GM18517 (cell line): ENCODE results near the gene FZD10.

Experiments used
- ATAC-seq: cut with Tn5 transposase; IDR thresholded peaks from one replicate; pipeline ENCODE4 v1.9.1; 2021; ENCODE audit warnings: mild to moderate bottlenecking, moderate library complexity; ENCODE audit not compliant: unreplicated experiment

Gene FZD10

DNA sequence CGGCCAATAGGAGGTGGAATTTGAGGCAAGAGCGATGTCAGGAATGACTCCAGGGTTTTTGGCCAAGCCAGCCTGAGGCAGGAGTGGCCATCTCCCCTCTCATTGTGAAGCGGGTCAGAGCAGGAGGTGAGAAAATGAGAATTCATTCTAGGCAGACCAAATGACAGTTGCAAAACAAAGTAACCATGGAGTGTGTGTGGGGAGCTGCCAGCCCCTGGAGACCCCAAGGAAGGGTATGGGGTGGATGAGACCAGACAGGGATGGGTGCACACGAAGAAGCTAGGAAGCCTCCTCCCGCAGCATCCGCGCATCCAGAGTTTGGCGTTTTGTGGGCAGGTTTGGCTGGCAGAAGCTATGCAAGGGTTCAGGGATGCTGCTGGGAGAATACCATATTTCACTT is 38.8 kb downstream of the FZD10 start:
- ATAC-seq: no peak

DNA sequence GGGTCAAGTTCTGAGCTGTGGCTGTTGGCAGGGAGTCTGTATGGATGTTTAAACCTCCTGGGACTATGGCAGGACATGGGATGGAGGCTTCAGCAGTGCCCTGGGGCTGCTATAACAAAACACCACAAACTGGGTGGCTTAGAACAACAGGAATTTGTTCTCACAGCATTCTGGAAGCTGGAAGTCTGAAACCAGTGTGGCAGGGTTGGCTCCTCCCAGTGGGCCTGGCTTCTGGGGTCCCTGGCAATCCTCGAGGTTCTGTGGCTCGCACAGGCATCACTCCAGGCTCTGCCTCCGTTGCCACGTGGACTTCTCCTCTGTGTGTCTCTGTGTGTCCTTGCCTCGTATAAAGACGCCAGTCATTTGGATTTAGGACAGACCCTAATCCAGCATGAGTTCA is 39.9 kb downstream of the FZD10 start:
- ATAC-seq: no peak

- ATAC-seq: no peak
These were observed 40.9 kb downstream of the FZD10 start for GRCh38 chr12:130203151-130203550.

- ATAC-seq: no peak
These were observed 42.3 kb downstream of the FZD10 start for GRCh38 chr12:130204541-130204953.

- ATAC-seq: no peak
These were observed 43.2 kb downstream of the FZD10 start for GRCh38 chr12:130205495-130205894.

DNA sequence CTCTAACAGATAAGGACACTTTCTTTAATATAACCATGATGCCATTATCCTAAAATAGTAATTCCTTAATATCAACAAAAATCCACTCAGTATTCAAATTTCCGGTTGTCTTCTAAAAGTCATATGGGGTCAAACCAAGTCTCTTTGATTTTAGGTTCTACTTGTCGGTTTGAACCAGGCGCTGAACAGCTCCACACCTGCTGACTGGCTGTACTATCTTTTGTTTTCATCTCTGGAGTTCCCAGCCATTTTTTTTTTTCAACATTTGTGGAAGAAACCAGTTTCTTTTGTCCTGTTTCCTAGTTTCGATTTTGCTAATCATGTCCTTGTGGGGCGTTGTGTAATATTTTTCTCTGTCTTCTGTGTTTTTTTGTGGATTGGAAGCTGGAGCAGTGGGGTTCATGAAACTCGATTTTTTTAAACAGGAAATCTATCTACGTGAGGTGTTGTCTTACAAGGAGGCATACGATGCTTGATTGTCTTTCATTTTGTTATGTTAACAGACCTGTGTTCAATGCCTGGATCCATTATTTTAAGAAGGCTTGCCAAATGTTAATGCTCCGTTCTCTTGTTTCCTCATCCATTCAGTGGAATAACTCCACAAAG is 50.2 kb downstream of the FZD10 start:
- ATAC-seq: no peak

GRCh38 chr12:130213249-130213648 is 51.0 kb downstream of the FZD10 start:
- no peak for ATAC-seq

- ATAC-seq: no peak
These were observed 52.6 kb downstream of the FZD10 start for GRCh38 chr12:130214686-130215395.
